Trophoblast cell (in vitro differentiated cells and primary cell): ENCODE results near the gene FGFBP3.

Experiments
- DNase-seq, 2 donors: peaks; one replicate each; pipeline ENCODE4 v3.0.0-alpha.2; 2016
- H2AFZ ChIP-seq: 2 replicates; pipeline ENCODE4 v1.6.1; 2013; ENCODE audit warnings: low read length, moderate library complexity, mild to moderate bottlenecking; ENCODE audit not compliant: insufficient read depth, poor library complexity
- H2AK5ac ChIP-seq: 2 replicates; pipeline ENCODE4 v1.6.1; 2013; ENCODE audit warnings: mild to moderate bottlenecking, low read length
- H2BK120ac ChIP-seq: 2 replicates; pipeline ENCODE4 v1.6.1; 2013; ENCODE audit warnings: low read length, mild to moderate bottlenecking, moderate library complexity; ENCODE audit not compliant: insufficient read depth, poor library complexity
- H2BK12ac ChIP-seq: 2 replicates; pipeline ENCODE4 v1.6.1; 2013; ENCODE audit warnings: mild to moderate bottlenecking, low read length, moderate library complexity
- H2BK5ac ChIP-seq: 2 replicates; pipeline ENCODE4 v1.6.1; 2013; ENCODE audit warnings: low read length, low read depth, moderate library complexity, mild to moderate bottlenecking; ENCODE audit not compliant: poor library complexity
- H3K14ac ChIP-seq: 2 replicates; pipeline ENCODE4 v1.6.1; 2013; ENCODE audit warnings: mild to moderate bottlenecking, low read length
- H3K18ac ChIP-seq: 2 replicates; pipeline ENCODE4 v1.6.1; 2013; ENCODE audit warnings: mild to moderate bottlenecking, low read length
- H3K23ac ChIP-seq: 2 replicates; pipeline ENCODE4 v1.6.1; 2013; ENCODE audit warnings: low read length
- H3K27ac ChIP-seq: 2 replicates; pipeline ENCODE4 v1.5.1; 2013; ENCODE audit warnings: low read depth, mild to moderate bottlenecking, inconsistent platforms, low read length, moderate library complexity
- H3K27me3 ChIP-seq: 2 replicates; pipeline ENCODE4 v1.6.1; 2013; ENCODE audit warnings: inconsistent platforms, mild to moderate bottlenecking, low read length, moderate library complexity; ENCODE audit not compliant: insufficient read depth
- H3K36me3 ChIP-seq, 2 experiments: 1 replicate in 1 of 2; 2 replicates in 1 of 2; pipeline ENCODE4 v1.6.1; 2013; ENCODE audit warnings: low read length in 2 of 2, mild to moderate bottlenecking in 2 of 2, moderate library complexity in 1 of 2; ENCODE audit not compliant: insufficient read depth in 2 of 2, control insufficient read depth in 1 of 2
- H3K4ac ChIP-seq: 2 replicates; pipeline ENCODE4 v1.6.1; 2013; ENCODE audit warnings: low read depth, mild to moderate bottlenecking, low read length, moderate library complexity
- H3K4me1 ChIP-seq, 2 experiments: 1 replicate in 1 of 2; 2 replicates in 1 of 2; pipeline ENCODE4 v1.6.1; 2013; ENCODE audit warnings: low read length in 2 of 2, mild to moderate bottlenecking in 2 of 2, moderate library complexity in 1 of 2; ENCODE audit not compliant: insufficient read depth in 2 of 2, control insufficient read depth in 1 of 2
- H3K4me2 ChIP-seq: 2 replicates; pipeline ENCODE4 v1.6.1; 2013; ENCODE audit warnings: inconsistent platforms, mild to moderate bottlenecking, low read length, moderate library complexity
- H3K4me3 ChIP-seq: 2 replicates; pipeline ENCODE4 v1.5.1; 2013; ENCODE audit warnings: mild to moderate bottlenecking, low read depth, low read length, inconsistent platforms
- H3K79me1 ChIP-seq: one replicate; pipeline ENCODE4 v1.6.1; 2013; ENCODE audit warnings: low read length
- H3K79me2 ChIP-seq: 2 replicates; pipeline ENCODE4 v1.6.1; 2013; ENCODE audit warnings: low read length, mild to moderate bottlenecking; ENCODE audit not compliant: control insufficient read depth, insufficient read depth, poor library complexity
- H3K9ac ChIP-seq: 2 replicates; pipeline ENCODE4 v1.6.1; 2013; ENCODE audit warnings: mild to moderate bottlenecking, low read length
- H3K9me3 ChIP-seq: 2 replicates; pipeline ENCODE4 v1.6.1; 2013; ENCODE audit warnings: low read depth, mild to moderate bottlenecking, control low read depth, inconsistent platforms, low read length; ENCODE audit not compliant: insufficient read depth
- H4K12ac ChIP-seq: 2 replicates; pipeline ENCODE4 v1.6.1; 2013; ENCODE audit warnings: low read depth, mild to moderate bottlenecking, low read length, moderate library complexity
- H4K8ac ChIP-seq: 2 replicates; pipeline ENCODE4 v1.6.1; 2013; ENCODE audit warnings: low read depth, mild to moderate bottlenecking, low read length, moderate library complexity
- H4K91ac ChIP-seq: one replicate; pipeline ENCODE4 v1.6.1; 2013; ENCODE audit warnings: low read depth, mild to moderate bottlenecking, low read length, moderate library complexity
- WGBS: extraction: QIAGEN DNeasy Blood & Tissue Kit; methylation state at CpG from one replicate; pipeline ENCODE4 v1.1.7; 2013; ENCODE audit warnings: missing lambda C conversion rate; ENCODE audit not compliant: insufficient read length, insufficient coverage; ENCODE audit errors: extremely low coverage; 5-methylcytosine and 5-hydroxymethylcytosine counted together

Gene FGFBP3

GRCh38 chr10:91884536-91884935 is 24.8 kb downstream of the FGFBP3 start:
- peak overlapping the region; percentile 93 for H2BK12ac ChIP-seq
- H3K23ac ChIP-seq = no peak overlapping the region
- H2AFZ ChIP-seq = no peak overlapping the region
- no peak overlapping the region for H3K4me2 ChIP-seq
- peaks cover 7% of the 10 kb centered on the region for H3K79me1 ChIP-seq
- no CpG with 5 or more reads among the region's 1 CpG for WGBS
- H4K8ac ChIP-seq = no peak overlapping the region
- H3K27ac ChIP-seq = no peak overlapping the region
- H2BK120ac ChIP-seq = no peak overlapping the region
- peak overlapping the region; percentile 30 for H4K91ac ChIP-seq
- no peak overlapping the region for H2AK5ac ChIP-seq
- H3K4ac ChIP-seq = no peak overlapping the region
- H3K14ac ChIP-seq = no peak overlapping the region
- no peak for DNase-seq
- no peaks in the 10 kb centered on the region for H3K27me3 ChIP-seq
- no peaks in the 10 kb centered on the region for H3K79me2 ChIP-seq
- no peak overlapping the region for H3K4me3 ChIP-seq
- no peaks in the 10 kb centered on the region for H3K9me3 ChIP-seq
- H3K4me1 ChIP-seq = peaks cover 5 to 18% of the 10 kb centered on the region in 2 experiments
- H2BK5ac ChIP-seq = no peak overlapping the region
- H4K12ac ChIP-seq = no peak overlapping the region
- H3K18ac ChIP-seq = no peak overlapping the region
- no peaks in the 10 kb centered on the region for H3K36me3 ChIP-seq
- H3K9ac ChIP-seq = no peak overlapping the region

GRCh38 chr10:91883549-91884444 is 25.5 kb downstream of the FGFBP3 start:
- peak overlapping the region; percentile 93 for H2BK12ac ChIP-seq
- peak overlapping the region; percentile 41 for H4K91ac ChIP-seq
- peaks cover 7% of the 10 kb centered on the region for H3K79me1 ChIP-seq
- H4K12ac ChIP-seq = no peak overlapping the region
- peak overlapping the region; percentile 4 for H2BK5ac ChIP-seq
- H2AK5ac ChIP-seq = no peak overlapping the region
- no peaks in the 10 kb centered on the region for H3K79me2 ChIP-seq
- H3K4me2 ChIP-seq = peak overlapping the region; percentile 16
- no peak overlapping the region for H3K9ac ChIP-seq
- peak; percentile 21 to 74 for DNase-seq
- WGBS = no CpG with 5 or more reads among the region's 20 CpGs
- H3K4ac ChIP-seq = no peak overlapping the region
- no peaks in the 10 kb centered on the region for H3K9me3 ChIP-seq
- no peaks in the 10 kb centered on the region for H3K36me3 ChIP-seq
- peaks cover 5 to 18% of the 10 kb centered on the region in 2 experiments for H3K4me1 ChIP-seq
- H3K18ac ChIP-seq = no peak overlapping the region
- no peaks in the 10 kb centered on the region for H3K27me3 ChIP-seq
- peak overlapping the region; percentile 5 for H3K27ac ChIP-seq
- no peak overlapping the region for H3K14ac ChIP-seq
- H2BK120ac ChIP-seq = no peak overlapping the region
- H3K23ac ChIP-seq = no peak overlapping the region
- H4K8ac ChIP-seq = peak overlapping the region; percentile 24
- H3K4me3 ChIP-seq = no peak overlapping the region
- H2AFZ ChIP-seq = peak overlapping the region; percentile 3

GRCh38 chr10:91880310-91880709 is 29.0 kb downstream of the FGFBP3 start:
- Histone ChIP-seq H2BK5ac (no peak overlapping the region), H2AFZ (no peak overlapping the region), H3K79me1 (peaks cover 3% of the 10 kb centered on the region), H4K12ac (no peak overlapping the region), H3K36me3 (no peaks in the 10 kb centered on the region), H3K9me3 (no peaks in the 10 kb centered on the region), H3K14ac (no peak overlapping the region), H3K27ac (no peak overlapping the region), H4K8ac (no peak overlapping the region), H3K4me1 (peaks cover 2 to 15% of the 10 kb centered on the region in 2 experiments), H3K23ac (no peak overlapping the region), H2AK5ac (no peak overlapping the region), H2BK120ac (no peak overlapping the region), H4K91ac (no peak overlapping the region), H2BK12ac (no peak overlapping the region), H3K4me2 (no peak overlapping the region), H3K9ac (no peak overlapping the region), H3K4ac (no peak overlapping the region), H3K18ac (no peak overlapping the region), H3K27me3 (no peaks in the 10 kb centered on the region), H3K4me3 (no peak overlapping the region), H3K79me2 (no peaks in the 10 kb centered on the region)
- no CpG with 5 or more reads among the region's 3 CpGs for WGBS
- DNase-seq = peak; percentile 89 to 95

GRCh38 chr10:91879515-91880170 is 29.6 kb downstream of the FGFBP3 start:
- no peaks in the 10 kb centered on the region for H3K9me3 ChIP-seq
- H2AK5ac ChIP-seq = no peak overlapping the region
- no peak overlapping the region for H4K12ac ChIP-seq
- no peak overlapping the region for H3K18ac ChIP-seq
- H3K27ac ChIP-seq = no peak overlapping the region
- DNase-seq = no peak
- no peak overlapping the region for H3K4ac ChIP-seq
- H3K4me1 ChIP-seq = peaks cover 2 to 15% of the 10 kb centered on the region in 2 experiments
- no peaks in the 10 kb centered on the region for H3K79me2 ChIP-seq
- no peak overlapping the region for H3K4me2 ChIP-seq
- H3K23ac ChIP-seq = no peak overlapping the region
- peaks cover 3% of the 10 kb centered on the region for H3K79me1 ChIP-seq
- H3K36me3 ChIP-seq = no peaks in the 10 kb centered on the region
- H2AFZ ChIP-seq = no peak overlapping the region
- H3K14ac ChIP-seq = no peak overlapping the region
- H3K27me3 ChIP-seq = no peaks in the 10 kb centered on the region
- H4K91ac ChIP-seq = no peak overlapping the region
- H4K8ac ChIP-seq = no peak overlapping the region
- H2BK120ac ChIP-seq = no peak overlapping the region
- no peak overlapping the region for H2BK5ac ChIP-seq
- H3K4me3 ChIP-seq = no peak overlapping the region
- no peak overlapping the region for H3K9ac ChIP-seq
- no CpG with 5 or more reads among the region's 7 CpGs for WGBS
- H2BK12ac ChIP-seq = no peak overlapping the region
